K562 (cell line): ENCODE data around the gene PRSS8. TPM values are rescaled to one million over a fixed set of nuclear protein-coding genes. Genes with fewer than 3 reads are reported as not detected.

Experiments
- AFF1 ChIP-seq, 2 experiments: fragments of 450-650 bp; IDR thresholded peaks; 2 replicates each; pipeline ENCODE4 v1.6.1; 2018; ENCODE audit warnings: mild to moderate bottlenecking in 2 of 2, low read depth in 1 of 2; ENCODE audit not compliant: partially characterized antibody in 2 of 2
- ARID4B ChIP-seq: sonication (generic); formaldehyde crosslinking; IDR thresholded peaks from 2 replicates; pipeline ENCODE4 v1.8.0; 2022; ENCODE audit warnings: mild to moderate bottlenecking, missing genetic modification reagents
- ATF6 ChIP-seq: sonication (generic); formaldehyde crosslinking; IDR thresholded peaks from 2 replicates; pipeline ENCODE4 v1.4.0; 2020; ENCODE audit warnings: mild to moderate bottlenecking, missing genetic modification reagents
- CBX1 ChIP-seq: sonication (generic); IDR thresholded peaks from 2 replicates; pipeline ENCODE4 v1.6.1; 2016; ENCODE audit warnings: antibody characterized with exemption, low read depth, mild to moderate bottlenecking
- CHAMP1 ChIP-seq: fragments of 450-650 bp; IDR thresholded peaks from 2 replicates; pipeline ENCODE4 v1.6.1; 2016; ENCODE audit warnings: mild to moderate bottlenecking
- LARP7 ChIP-seq: fragments of 450-650 bp; IDR thresholded peaks from 2 replicates; pipeline ENCODE4 v1.6.1; 2016
- NR0B1 ChIP-seq: fragments of 450-650 bp; IDR thresholded peaks from one replicate; pipeline ENCODE4 v1.6.1; 2018; ENCODE audit warnings: mild to moderate bottlenecking, moderate library complexity; ENCODE audit not compliant: partially characterized antibody
- SUPT5H ChIP-seq: fragments of 450-650 bp; IDR thresholded peaks from 2 replicates; pipeline ENCODE4 v1.6.1; 2016
- TFAP4 ChIP-seq: sonication (generic); formaldehyde crosslinking; IDR thresholded peaks from 2 replicates; pipeline ENCODE4 v1.8.0; 2022; ENCODE audit warnings: missing genetic modification reagents, mild to moderate bottlenecking, moderate library complexity, borderline replicate concordance
- polyA plus RNA-seq, 8 experiments: library from polyadenylated mRNA; depleted of rRNA in 4 of 8; stranded (reverse) in 5 of 8; unstranded in 3 of 8; fragments of >200 nt; fragmentation: Nextera tagmentation in 2 of 8; fragmentation: Illumina TruSeq in 1 of 8; extraction: Ambion mirVana in 2 of 8; extraction: Trizol in 1 of 8; gene quantifications; 2 replicates each; pipeline versions ENCODE4 v1.2.1 to v1.2.3, GENCODE V29; 2011 to 2014; ENCODE audit warnings: inconsistent platforms in 1 of 8, missing spikeins in 1 of 8
- total RNA-seq, 7 experiments: library from RNA; depleted of rRNA in 6 of 7; stranded (reverse); fragments of >200 nt in 6 of 7; fragmentation: Illumina TruSeq in 2 of 7; extraction: Trizol in 2 of 7; gene quantifications; 2 replicates each; pipeline versions ENCODE4 v1.2.1 to v1.2.3, GENCODE V29; 2011 to 2021; ENCODE audit warnings: low replicate concordance in 1 of 7

The PRSS8 gene
- total and polyA plus RNA-seq, 9 of the 15 experiments (the other 6 are each of a cell fraction or from before 2014, with no cell fraction given), result 0.25 to 3.9 (median 1.3) TPM; not detected in 1

- TF ChIP-seq AFF1 (IDR thresholded peaks at IDR 0.05; ENCODE audit: low read depth in 1 of 2, partially characterized antibody in 2 of 2) (peak in 1 of 2 experiments; percentile 48), TFAP4 (CRISPR knock-in tag) (peak; percentile 79), SUPT5H (peak; percentile 61; the same call in 1 of the 2 replicates), NR0B1 (no peak), LARP7 (0 out of 2 replicates have a peak, but pooled peaks have one; percentile 23), CHAMP1 (no peak), CBX1 (0 out of 2 replicates have a peak, but pooled peaks have one; percentile 25), ARID4B (CRISPR knock-in tag) (peak; percentile 78; the same call in 1 of the 2 replicates), ATF6 (no peak; the same call in 1 of the 2 replicates)
Observed at GRCh38 chr16:31108035-31108793, 27.3 kb downstream of the PRSS8 start, which contains the start of gene BCKDK (continued).
